OCI-LY7 (cell line): ENCODE measurements around the gene SERPINF2. TPM values are rescaled to one million over a fixed set of nuclear protein-coding genes. Genes with fewer than 3 reads are reported as not detected.
A peak's percentile ranks its signal among the peaks of the same experiment; 100 is the strongest.

Experiments
- BruUV-seq: library from RNA; stranded (reverse); fragments of 400-500 nt; replicated peaks from 2 replicates; lab custom pipeline; 2021; lab: Mats Ljungman, UMichigan
- CTCF ChIA-PET: fragments of 300-600 bp; sonication (Branson Sonifier 250); formaldehyde crosslinking; loops from one replicate; lab custom pipeline; 2022; ENCODE audit warnings: antibody characterized with exemption; ENCODE audit not compliant: unreplicated experiment; lab: Charles Lee
- POLR2A ChIA-PET: fragments of 300-600 bp; sonication (Branson Sonifier 250); formaldehyde crosslinking; loops from one replicate; lab custom pipeline; 2022; ENCODE audit warnings: antibody characterized with exemption; lab: Charles Lee
- DNase-seq: peaks from one replicate; pipeline ENCODE4 v3.0.0-alpha.2; 2015; ENCODE audit warnings: low spot score
- H2AFZ ChIP-seq: fragments of 200-600 bp; sonication (generic), shearing (Covaris generic); 2 replicates; pipeline ENCODE4 v1.6.1; 2014; ENCODE audit warnings: mild to moderate bottlenecking, antibody characterized with exemption, low read length, moderate library complexity
- H3K27ac ChIP-seq: fragments of 200-600 bp; sonication (generic); 2 replicates; pipeline ENCODE4 v1.5.1; 2014; ENCODE audit warnings: mixed run types, low read depth, mild to moderate bottlenecking, moderate library complexity, low read length, inconsistent platforms; ENCODE audit not compliant: poor library complexity, severe bottlenecking
- H3K36me3 ChIP-seq: fragments of 200-600 bp; sonication (generic); 2 replicates; pipeline ENCODE4 v1.6.1; 2014; ENCODE audit warnings: mild to moderate bottlenecking, antibody characterized with exemption, low read length, moderate library complexity, mixed read lengths; ENCODE audit not compliant: insufficient read depth
- H3K4me1 ChIP-seq: fragments of 200-600 bp; sonication (generic); 2 replicates; pipeline ENCODE4 v1.5.1; 2014; ENCODE audit warnings: mild to moderate bottlenecking, low read length; ENCODE audit not compliant: insufficient read depth, poor library complexity, severe bottlenecking
- H3K4me2 ChIP-seq: fragments of 200-600 bp; sonication (generic); 2 replicates; pipeline ENCODE4 v1.6.1; 2014; ENCODE audit warnings: mild to moderate bottlenecking, low read length
- H3K4me3 ChIP-seq: fragments of 200-600 bp; sonication (generic); 2 replicates; pipeline ENCODE4 v1.5.1; 2014; ENCODE audit warnings: mild to moderate bottlenecking, low read depth, low read length; ENCODE audit not compliant: poor library complexity, severe bottlenecking
- H3K79me2 ChIP-seq: fragments of 200-600 bp; sonication (generic); 2 replicates; pipeline ENCODE4 v1.6.1; 2016; ENCODE audit warnings: low read depth, mild to moderate bottlenecking, low read length, moderate library complexity, mixed read lengths; ENCODE audit not compliant: insufficient read depth
- H3K9me2 ChIP-seq: fragments of 200-600 bp; sonication (generic); 2 replicates; pipeline ENCODE4 v1.6.1; 2016; ENCODE audit warnings: mild to moderate bottlenecking, low read length, mixed read lengths; ENCODE audit not compliant: insufficient read depth
- H3K9me3 ChIP-seq: fragments of 200-600 bp; sonication (generic); 2 replicates; pipeline ENCODE4 v1.6.1; 2014; ENCODE audit warnings: mild to moderate bottlenecking, mixed run types, low read length, mixed read lengths
- H4K20me1 ChIP-seq: fragments of 200-600 bp; sonication (generic); 2 replicates; pipeline ENCODE4 v1.6.1; 2014; ENCODE audit warnings: mild to moderate bottlenecking, antibody characterized with exemption, low read length, moderate library complexity, mixed read lengths; ENCODE audit not compliant: insufficient read depth
- CTCF ChIP-seq: fragments of 200-600 bp; sonication (generic); conservative IDR thresholded peaks from 2 replicates; pipeline ENCODE4 v1.5.1; 2014; ENCODE audit warnings: mild to moderate bottlenecking, antibody characterized with exemption, low read length, moderate library complexity, mixed read lengths
- EZH2phosphoT487 ChIP-seq: fragments of 200-600 bp; sonication (generic); IDR thresholded peaks from 2 replicates; pipeline ENCODE4 v1.6.1; 2018; ENCODE audit warnings: low read depth, borderline replicate concordance, mild to moderate bottlenecking, mixed run types, antibody characterized with exemption, low read length, moderate library complexity, mixed read lengths
- intact Hi-C: fragments of 100-400 bp; cut with micrococcal nuclease; formaldehyde crosslinking; loops from one replicate; pipeline ENCODE4 v1.10.0; 2022; ENCODE audit not compliant: unreplicated experiment
- total RNA-seq, 2 experiments: library from RNA; depleted of rRNA in 1 of 2; stranded (reverse); fragments of >200 nt in 1 of 2; shearing (Covaris generic) in 1 of 2; gene quantifications; 2 replicates each; pipeline ENCODE4 v1.2.3, GENCODE V29; 2014 to 2022

Gene SERPINF2
- total RNA-seq, 2 experiments from 2014 or later = 0.38 to 1.0 TPM

GRCh38 chr17:1725642-1726511, 16.8 kb upstream of the SERPINF2 start:
- DNase-seq = no peak
- H3K4me2 ChIP-seq = peak overlapping the region; percentile 96
- no peaks in the 10 kb centered on the region for H4K20me1 ChIP-seq
- peaks cover 9% of the 10 kb centered on the region; the same call in 1 of the 2 replicates for H3K36me3 ChIP-seq
- peaks cover 35% of the 10 kb centered on the region for H3K4me1 ChIP-seq
- ChIA-PET POLR2A (interaction anchor here (1.2 kb wide), 1 partner anchor 9 kb away, joined by 3 read pairs; no protein-coding TSS in a partner anchor), CTCF (no interaction called here)
- peaks cover 9% of the 10 kb centered on the region for H3K79me2 ChIP-seq
- intact Hi-C loops = no loop called here
- no peaks in the 10 kb centered on the region for H3K9me3 ChIP-seq
- peak overlapping the region; percentile 92 for H3K4me3 ChIP-seq
- H2AFZ ChIP-seq = no peak overlapping the region
- TF ChIP-seq EZH2phosphoT487 = no peak
- no peak for TF ChIP-seq CTCF
- no peaks in the 10 kb centered on the region for H3K9me2 ChIP-seq
- TSS peak; percentile 74 for BruUV-seq
- no peak overlapping the region for H3K27ac ChIP-seq

- Histone ChIP-seq H3K79me2 (peaks cover 9% of the 10 kb centered on the region), H3K27ac (no peak overlapping the region), H3K4me3 (no peak overlapping the region), H3K4me1 (peaks cover 33% of the 10 kb centered on the region), H2AFZ (no peak overlapping the region), H3K36me3 (peaks cover 9% of the 10 kb centered on the region; the same call in 1 of the 2 replicates), H4K20me1 (no peaks in the 10 kb centered on the region), H3K4me2 (no peak overlapping the region), H3K9me2 (no peaks in the 10 kb centered on the region), H3K9me3 (no peaks in the 10 kb centered on the region)
- DNase-seq = no peak
- BruUV-seq = no TSS peak
- CTCF ChIA-PET = no interaction called here
- POLR2A ChIA-PET = interaction anchor here (1.2 kb wide), 1 partner anchor 10 kb away, joined by 3 read pairs; no protein-coding TSS in a partner anchor
- TF ChIP-seq EZH2phosphoT487 (no peak), CTCF (no peak)
- intact Hi-C loops = no loop called here
Observed at GRCh38 chr17:1726626-1727257, 15.9 kb upstream of the SERPINF2 start.
